Epithelial cell of proximal tubule (primary cell): Measurements from ENCODE around the gene KCNQ2. TPM values are rescaled to one million over a fixed set of nuclear protein-coding genes. Genes with fewer than 3 reads are reported as not detected.

Experiments used
- DNase-seq: peaks from one replicate; pipeline ENCODE4 v3.0.0-alpha.2; 2011; ENCODE audit warnings: low read depth
- H3K4me3 ChIP-seq: 2 replicates; pipeline ENCODE4 v1.5.1; 2011; ENCODE audit warnings: low read depth, mild to moderate bottlenecking, low read length
- total RNA-seq: library from RNA; depleted of rRNA; stranded (reverse); fragments of >200 nt; gene quantifications from 2 replicates; pipeline ENCODE4 v1.2.3, GENCODE V29; 2015
- TF ChIP-seq, protein P1 (sequence below): conservative IDR thresholded peaks from 2 replicates; pipeline ENCODE4 v1.5.1; 2012; ENCODE audit warnings: low read depth, mild to moderate bottlenecking, low read length

KCNQ2 gene
- total RNA-seq, 1 donor from 2014 or later, result not detected

DNA sequence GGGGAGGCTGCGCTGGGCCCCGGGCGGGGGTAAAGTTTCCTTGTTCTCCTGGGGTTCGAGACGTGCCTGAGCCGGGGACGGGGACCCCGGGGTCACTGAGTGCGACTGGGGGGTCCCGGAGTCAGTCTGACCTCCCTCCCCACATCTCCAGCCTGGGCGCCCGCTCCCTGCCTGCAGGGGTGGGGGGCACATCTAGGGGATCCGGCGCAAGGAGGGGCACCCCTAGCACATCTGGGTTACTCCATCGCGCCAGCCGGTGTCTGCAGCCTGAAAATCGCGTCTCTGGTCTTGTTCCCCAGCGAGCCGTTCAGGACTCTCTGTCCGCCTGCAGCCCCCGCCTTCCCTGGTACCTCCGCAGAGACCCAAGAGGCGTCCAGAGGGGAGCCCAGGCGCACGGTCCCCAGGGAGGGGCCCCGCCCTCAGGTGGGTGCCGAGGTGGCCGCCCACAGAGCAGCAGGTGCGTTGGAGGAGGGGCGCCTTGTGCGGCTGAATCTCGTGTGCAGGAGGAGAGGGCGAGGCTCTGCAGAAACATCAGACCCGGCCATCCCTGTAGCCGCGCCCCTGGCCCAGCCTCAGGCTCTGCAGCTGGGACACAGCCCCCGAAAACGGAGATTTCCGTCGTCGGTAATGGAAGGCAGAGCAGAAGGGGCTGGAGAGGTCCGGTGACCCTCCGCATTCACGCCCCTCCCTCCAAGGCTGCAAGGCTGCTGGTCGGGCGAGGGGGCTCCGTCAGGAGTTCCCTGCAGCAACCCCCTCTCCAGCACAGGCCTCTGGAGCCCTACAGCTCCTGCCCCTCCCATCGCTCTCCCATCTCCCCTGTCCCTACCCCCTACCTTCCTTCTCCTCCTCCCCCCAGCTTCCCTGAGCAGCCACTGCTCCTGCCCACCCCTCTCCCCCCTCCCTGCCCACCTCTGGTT lies 110.7 kb downstream of the KCNQ2 start:
- DNase-seq, result no peak
- TF ChIP-seq, protein P1, sequence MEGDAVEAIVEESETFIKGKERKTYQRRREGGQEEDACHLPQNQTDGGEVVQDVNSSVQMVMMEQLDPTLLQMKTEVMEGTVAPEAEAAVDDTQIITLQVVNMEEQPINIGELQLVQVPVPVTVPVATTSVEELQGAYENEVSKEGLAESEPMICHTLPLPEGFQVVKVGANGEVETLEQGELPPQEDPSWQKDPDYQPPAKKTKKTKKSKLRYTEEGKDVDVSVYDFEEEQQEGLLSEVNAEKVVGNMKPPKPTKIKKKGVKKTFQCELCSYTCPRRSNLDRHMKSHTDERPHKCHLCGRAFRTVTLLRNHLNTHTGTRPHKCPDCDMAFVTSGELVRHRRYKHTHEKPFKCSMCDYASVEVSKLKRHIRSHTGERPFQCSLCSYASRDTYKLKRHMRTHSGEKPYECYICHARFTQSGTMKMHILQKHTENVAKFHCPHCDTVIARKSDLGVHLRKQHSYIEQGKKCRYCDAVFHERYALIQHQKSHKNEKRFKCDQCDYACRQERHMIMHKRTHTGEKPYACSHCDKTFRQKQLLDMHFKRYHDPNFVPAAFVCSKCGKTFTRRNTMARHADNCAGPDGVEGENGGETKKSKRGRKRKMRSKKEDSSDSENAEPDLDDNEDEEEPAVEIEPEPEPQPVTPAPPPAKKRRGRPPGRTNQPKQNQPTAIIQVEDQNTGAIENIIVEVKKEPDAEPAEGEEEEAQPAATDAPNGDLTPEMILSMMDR, result no peak
- H3K4me3 ChIP-seq, result no peak overlapping the region

DNA sequence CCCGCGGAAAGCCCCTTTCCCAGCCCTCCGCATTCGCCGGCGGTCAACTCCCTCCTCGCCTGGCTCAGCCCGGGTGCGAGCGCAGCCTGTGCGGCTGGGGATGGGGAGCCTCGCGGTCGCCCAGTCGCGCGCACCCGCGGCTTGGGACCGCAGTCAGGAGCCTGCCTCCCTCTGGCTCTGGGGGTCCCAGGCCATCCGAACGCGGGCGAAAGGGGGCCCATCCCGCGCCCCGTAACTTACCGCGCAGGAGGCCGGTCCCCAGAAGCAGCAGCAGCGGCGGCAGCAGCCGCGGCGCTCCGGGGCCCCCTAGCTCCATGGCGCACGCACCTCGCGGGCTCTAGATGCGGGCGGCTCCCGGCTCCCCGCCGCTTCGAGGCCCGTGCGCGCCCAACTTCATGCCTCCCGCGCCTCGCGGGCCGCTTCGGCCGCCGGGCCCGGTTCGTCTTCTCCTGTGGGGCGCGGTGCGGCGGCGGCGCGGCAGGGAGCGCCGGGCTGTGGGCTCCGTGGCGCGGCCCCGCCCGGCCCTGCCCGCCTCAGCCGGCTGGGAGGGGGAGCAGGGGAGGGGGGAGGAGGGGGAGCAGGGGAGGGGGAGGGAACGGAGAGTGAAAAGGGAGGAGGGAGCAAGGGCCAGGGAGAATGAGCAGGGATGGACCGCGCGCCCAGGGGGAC lies 111.5 kb downstream of the KCNQ2 start, which contains the start of gene CHRNA4:
TSS of gene CHRNA4 (minus strand) at position 500 of the 669 bp plus-strand sequence. CDS start at position 316, 184 bp downstream.
- no peak for DNase-seq
- TF ChIP-seq, protein P1, result no peak
- no peak within 1 kb of the TSS for H3K4me3 ChIP-seq

DNA sequence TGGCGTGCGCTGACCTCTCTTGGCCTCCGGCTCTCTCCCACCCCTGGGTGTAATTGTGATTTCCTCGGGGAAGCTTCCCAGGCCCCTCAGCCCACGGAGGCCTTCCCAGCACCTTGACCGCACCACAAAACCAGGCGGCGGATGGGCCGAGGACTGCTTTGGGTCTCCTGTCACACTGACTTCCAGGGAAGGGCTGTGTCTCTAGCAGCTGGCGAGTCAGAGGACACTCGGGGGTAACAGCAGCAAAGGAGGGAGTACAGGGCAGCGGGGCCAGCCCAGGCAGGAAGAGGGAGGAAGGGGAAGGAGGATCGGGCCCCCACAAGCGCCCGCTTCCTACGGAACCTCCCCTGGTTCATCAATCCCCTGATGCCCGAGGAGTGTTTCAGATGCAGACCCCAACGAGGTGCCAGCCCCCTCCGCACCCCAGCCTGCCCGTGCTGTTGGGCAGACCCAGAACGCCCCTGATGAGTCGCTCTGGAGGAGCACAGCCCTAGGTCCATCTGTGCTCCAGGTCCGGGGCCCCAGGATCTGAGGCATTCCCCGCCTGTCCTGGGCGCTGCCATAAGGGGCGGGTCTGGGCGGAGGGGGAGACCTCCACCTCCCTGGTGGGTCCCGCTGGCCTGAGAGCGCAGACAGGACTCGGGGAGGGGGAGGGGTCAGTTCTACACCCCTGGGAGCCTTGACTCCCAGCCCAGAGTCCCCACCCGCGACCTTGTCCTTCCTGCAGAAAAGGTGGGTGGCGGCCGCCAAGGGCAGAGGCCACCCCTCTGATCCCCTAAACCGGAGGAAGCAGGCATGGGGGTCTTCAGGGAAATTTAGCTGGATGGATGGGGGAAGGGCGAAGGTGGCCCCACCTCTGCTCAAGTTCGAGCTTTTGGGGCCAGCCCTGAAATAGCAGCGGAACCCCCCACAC lies 112.3 kb downstream of the KCNQ2 start:
- TF ChIP-seq, protein P1, result no peak
- DNase-seq, result no peak
- no peak overlapping the region for H3K4me3 ChIP-seq

GRCh38 chr20:63359164-63359934 lies 113.1 kb downstream of the KCNQ2 start:
- H3K4me3 ChIP-seq, result no peak overlapping the region
- no peak for DNase-seq
- TF ChIP-seq, protein P1, result no peak

DNA sequence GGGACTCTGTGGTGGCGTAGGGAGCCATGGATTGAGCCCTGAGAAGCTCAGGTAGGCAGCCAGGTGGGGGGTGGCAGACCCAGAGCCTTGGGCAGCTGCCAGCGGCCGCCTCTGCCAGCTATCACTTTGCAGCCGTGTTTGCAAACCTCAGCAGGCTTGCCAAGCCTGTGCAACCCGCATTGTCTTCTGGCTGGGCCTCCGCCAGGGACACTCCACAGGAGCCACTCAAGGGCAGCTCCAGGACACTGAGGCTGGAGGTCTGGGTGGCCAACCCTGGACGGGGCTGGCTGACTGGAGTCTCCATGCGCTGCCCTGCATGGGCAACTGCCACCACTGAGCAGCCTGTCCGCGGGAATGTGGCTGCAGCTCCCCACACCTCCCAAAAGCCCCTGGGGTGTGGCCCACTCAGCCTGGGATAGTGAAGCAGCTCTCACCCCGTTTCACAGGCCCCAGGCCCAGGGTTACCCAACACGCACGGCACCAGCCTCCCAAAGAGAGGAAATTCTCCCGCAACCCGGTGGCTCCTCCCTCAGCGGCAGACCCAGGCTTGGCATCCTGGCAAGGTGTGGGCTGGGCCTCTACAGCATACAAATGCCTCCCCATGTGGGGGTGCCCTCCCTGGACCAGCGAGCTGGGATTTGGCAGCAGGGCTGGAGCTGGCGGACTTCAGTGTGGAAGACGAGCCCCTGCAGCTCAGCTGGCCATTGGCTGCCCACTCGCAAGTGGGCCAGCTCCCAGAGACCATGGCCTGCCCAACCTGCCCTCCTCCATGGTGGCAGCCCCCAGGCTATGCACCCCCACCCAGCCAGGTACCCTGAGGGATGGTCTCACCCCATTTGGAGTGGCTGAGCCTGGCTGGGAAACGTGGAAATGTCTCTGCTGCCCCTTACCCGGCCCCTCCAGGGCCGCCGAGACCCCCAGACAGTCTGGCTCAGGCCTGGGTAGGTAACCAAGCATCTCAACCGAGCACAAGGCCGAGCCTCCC lies 114.2 kb downstream of the KCNQ2 start:
- DNase-seq, result no peak
- no peak overlapping the region for H3K4me3 ChIP-seq
- TF ChIP-seq, protein P1, result no peak
